Natural killer cell (primary cell): ENCODE measurements around the gene STAM2. TPM values are rescaled to one million over a fixed set of nuclear protein-coding genes. Genes with fewer than 3 reads are reported as not detected.

ENCODE experiments used
- ATAC-seq, 3 donors: fragments of 150-1000 bp in 2 of 3; fragments of 200-7000 bp in 1 of 3; cut with Tn5 transposase; 1 replicate in 1 of 3; 2 replicates in 2 of 3; pipeline ENCODE4 v1.10.0; 2021; ENCODE audit warnings: mild to moderate bottlenecking in 2 of 3, moderate library complexity in 2 of 3
- DNase-seq, 2 donors: peaks; one replicate each; pipeline versions ENCODE4 v3.0.0 to v3.0.0-alpha.2; 2013 to 2021; ENCODE audit warnings: mixed read lengths in 1 of 2
- H3K27ac ChIP-seq: one replicate; pipeline ENCODE4 v1.5.1; 2013; ENCODE audit warnings: mild to moderate bottlenecking, low read length
- H3K27me3 ChIP-seq: one replicate; pipeline ENCODE4 v1.6.1; 2013; ENCODE audit warnings: low read length; ENCODE audit not compliant: control insufficient read depth, insufficient read depth
- H3K36me3 ChIP-seq: one replicate; pipeline ENCODE4 v1.6.1; 2013; ENCODE audit warnings: low read length; ENCODE audit not compliant: control insufficient read depth, insufficient read depth
- H3K4me1 ChIP-seq: one replicate; pipeline ENCODE4 v1.6.1; 2013; ENCODE audit warnings: low read length; ENCODE audit not compliant: control insufficient read depth, insufficient read depth
- H3K4me3 ChIP-seq: one replicate; pipeline ENCODE4 v1.5.1; 2013; ENCODE audit warnings: low read length
- H3K9me3 ChIP-seq: one replicate; pipeline ENCODE4 v1.6.1; 2013; ENCODE audit warnings: low read length; ENCODE audit not compliant: control insufficient read depth, insufficient read depth
- H3K27ac Mint-ChIP-seq, 2 donors: one replicate each; pipeline ENCODE4 v1.8.0; 2022; ENCODE audit warnings: mild to moderate bottlenecking in 2 of 2, mixed read lengths in 2 of 2, moderate library complexity in 1 of 2
- H3K27me3 Mint-ChIP-seq, 2 donors: one replicate each; pipeline ENCODE4 v1.8.0; 2022; ENCODE audit warnings: low read depth in 2 of 2, mixed read lengths in 2 of 2
- H3K36me3 Mint-ChIP-seq: one replicate; pipeline ENCODE4 v1.8.0; 2022; ENCODE audit warnings: mixed read lengths
- H3K4me1 Mint-ChIP-seq, 2 donors: one replicate each; pipeline ENCODE4 v1.8.0; 2022; ENCODE audit warnings: mixed read lengths in 2 of 2
- H3K4me3 Mint-ChIP-seq: one replicate; pipeline ENCODE4 v1.8.0; 2022; ENCODE audit warnings: mild to moderate bottlenecking, moderate library complexity, mixed read lengths
- H3K9me3 Mint-ChIP-seq, 2 donors: one replicate each; pipeline ENCODE4 v1.8.0; 2022; ENCODE audit warnings: mixed read lengths in 2 of 2
- WGBS: methylation state at CpG from one replicate; pipeline ENCODE4 v1.1.7; 2013; ENCODE audit warnings: missing lambda C conversion rate; ENCODE audit not compliant: insufficient coverage; 5-methylcytosine and 5-hydroxymethylcytosine counted together
- intact Hi-C: fragments of 100-400 bp; cut with micrococcal nuclease; formaldehyde crosslinking; loops from one replicate; pipeline ENCODE4 v1.14.2; 2022
- total RNA-seq, 4 donors: library from RNA; stranded (reverse); fragments of 120-200 nt in 1 of 4; gene quantifications; one replicate each; pipeline versions ENCODE4 v1.2.3 to v1.2.4, GENCODE V29; 2013 to 2022
- TF ChIP-seq, protein P1 (sequence below): fragments of 200-600 bp; IDR thresholded peaks from one replicate; pipeline ENCODE4 v1.8.0; 2022; ENCODE audit warnings: antibody characterized with exemption

The STAM2 gene
- total RNA-seq, 3 donors from 2014 or later (not counting 1 experiment from before 2014, with no cell fraction given): 18.7 to 23.1 (median 19.2) TPM

DNA sequence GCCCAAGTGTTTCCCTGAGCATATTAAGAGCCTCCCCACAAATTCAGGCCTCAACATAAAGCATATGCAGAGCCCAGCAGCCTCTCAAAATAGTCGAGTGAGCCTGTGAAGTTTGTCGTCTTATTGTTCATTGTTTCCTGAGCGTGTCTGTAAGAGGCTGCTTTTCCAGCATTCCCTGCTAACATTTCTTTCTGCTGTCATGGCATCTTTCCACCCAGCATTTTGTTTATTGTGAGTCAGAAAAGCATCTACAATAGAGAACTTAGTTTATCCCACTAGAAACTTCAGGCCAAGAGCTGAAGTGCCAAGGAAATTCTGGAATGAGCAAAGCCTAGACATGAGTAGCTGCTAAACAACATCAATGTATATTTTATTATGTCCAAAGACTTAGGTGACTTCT lies 46.3 kb upstream of the STAM2 start:
- DNase-seq (no peak), ATAC-seq (no peak)
- Mint-ChIP-seq H3K27ac (no peak overlapping the region), H3K27me3 (peaks cover 2 to 21% of the 10 kb centered on the region in 2 donors), H3K9me3 (no peaks in the 10 kb centered on the region), H3K36me3 (no peaks in the 10 kb centered on the region), H3K4me1 (no peaks in the 10 kb centered on the region), H3K4me3 (no peak overlapping the region)
- H3K27me3 ChIP-seq: no peaks in the 10 kb centered on the region
- no peak overlapping the region for H3K4me3 ChIP-seq
- TF ChIP-seq, protein P1, sequence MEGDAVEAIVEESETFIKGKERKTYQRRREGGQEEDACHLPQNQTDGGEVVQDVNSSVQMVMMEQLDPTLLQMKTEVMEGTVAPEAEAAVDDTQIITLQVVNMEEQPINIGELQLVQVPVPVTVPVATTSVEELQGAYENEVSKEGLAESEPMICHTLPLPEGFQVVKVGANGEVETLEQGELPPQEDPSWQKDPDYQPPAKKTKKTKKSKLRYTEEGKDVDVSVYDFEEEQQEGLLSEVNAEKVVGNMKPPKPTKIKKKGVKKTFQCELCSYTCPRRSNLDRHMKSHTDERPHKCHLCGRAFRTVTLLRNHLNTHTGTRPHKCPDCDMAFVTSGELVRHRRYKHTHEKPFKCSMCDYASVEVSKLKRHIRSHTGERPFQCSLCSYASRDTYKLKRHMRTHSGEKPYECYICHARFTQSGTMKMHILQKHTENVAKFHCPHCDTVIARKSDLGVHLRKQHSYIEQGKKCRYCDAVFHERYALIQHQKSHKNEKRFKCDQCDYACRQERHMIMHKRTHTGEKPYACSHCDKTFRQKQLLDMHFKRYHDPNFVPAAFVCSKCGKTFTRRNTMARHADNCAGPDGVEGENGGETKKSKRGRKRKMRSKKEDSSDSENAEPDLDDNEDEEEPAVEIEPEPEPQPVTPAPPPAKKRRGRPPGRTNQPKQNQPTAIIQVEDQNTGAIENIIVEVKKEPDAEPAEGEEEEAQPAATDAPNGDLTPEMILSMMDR: no peak
- H3K4me1 ChIP-seq: no peaks in the 10 kb centered on the region
- H3K27ac ChIP-seq: no peak overlapping the region
- intact Hi-C loops: no loop called here
- no peaks in the 10 kb centered on the region for H3K9me3 ChIP-seq
- no peaks in the 10 kb centered on the region for H3K36me3 ChIP-seq
- WGBS: 92% methylated on average over 2 of the region's 3 CpGs

DNA sequence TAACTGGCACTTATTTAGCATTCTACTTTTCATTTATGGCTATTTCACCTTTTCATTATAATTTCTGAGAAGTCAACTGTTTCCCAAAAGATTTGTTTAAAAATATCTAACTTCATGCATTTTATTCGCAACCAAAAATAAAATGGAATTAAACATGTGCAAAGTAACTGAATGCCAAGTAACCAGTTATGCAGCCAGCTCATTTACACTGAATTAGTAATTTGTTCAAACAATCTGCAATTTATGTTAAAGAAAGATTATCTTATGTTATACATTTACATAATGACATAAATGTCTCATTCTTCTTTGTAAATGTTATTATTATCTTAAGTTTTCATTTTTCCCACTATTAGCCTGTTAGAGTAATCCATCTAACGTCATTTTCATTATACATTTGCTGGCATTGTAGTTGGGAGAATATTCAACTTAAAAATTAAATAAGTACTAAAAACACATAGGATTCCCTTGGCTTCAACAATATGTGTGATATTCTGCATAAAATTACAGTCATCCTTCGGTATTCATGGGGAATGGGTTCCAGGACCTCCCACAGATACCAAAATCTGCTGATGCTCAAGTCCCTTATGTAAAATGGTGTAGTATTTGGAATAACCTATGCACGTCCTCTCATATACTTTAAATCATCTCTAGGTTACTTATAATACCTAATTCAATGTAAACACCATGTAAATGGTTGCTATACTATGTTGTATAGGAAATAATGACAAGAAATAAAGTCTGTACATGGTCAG lies 43.7 kb upstream of the STAM2 start:
- no peaks in the 10 kb centered on the region for H3K9me3 Mint-ChIP-seq

DNA sequence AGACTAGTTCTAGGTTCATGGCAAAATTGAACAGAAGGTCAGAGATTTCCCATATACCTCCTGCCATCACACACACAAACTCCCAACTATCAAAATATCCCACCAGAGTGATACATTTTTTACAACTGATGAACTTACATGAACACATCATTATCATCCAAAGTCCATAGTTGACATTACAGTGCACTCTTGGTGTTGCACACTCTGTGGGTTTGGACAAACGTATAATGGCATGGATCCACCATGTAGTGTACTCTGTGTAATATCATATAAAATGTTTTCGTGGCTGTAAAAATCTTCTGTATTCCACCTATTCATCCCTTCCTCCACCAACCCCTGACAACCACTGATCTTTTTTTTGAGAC lies 25.9 kb upstream of the STAM2 start:
- Histone ChIP-seq H3K9me3 (no peaks in the 10 kb centered on the region), H3K4me3 (no peak overlapping the region), H3K27ac (no peak overlapping the region), H3K36me3 (no peaks in the 10 kb centered on the region), H3K4me1 (no peaks in the 10 kb centered on the region), H3K27me3 (no peaks in the 10 kb centered on the region)
- ATAC-seq (no peak), DNase-seq (no peak)
- intact Hi-C loops: no loop called here
- Mint-ChIP-seq H3K27ac (no peak overlapping the region), H3K27me3 (peaks cover 3 to 34% of the 10 kb centered on the region in 2 donors), H3K9me3 (no peaks in the 10 kb centered on the region), H3K4me1 (no peaks in the 10 kb centered on the region), H3K36me3 (no peaks in the 10 kb centered on the region), H3K4me3 (no peak overlapping the region)
- TF ChIP-seq, protein P1: no peak
- WGBS: 96% methylated on average over 2 of the region's 2 CpGs

More for the DNA sequence above, 43.7 kb upstream of the STAM2 start:
- Histone ChIP-seq H3K9me3 (no peaks in the 10 kb centered on the region), H3K4me1 (no peaks in the 10 kb centered on the region), H3K36me3 (no peaks in the 10 kb centered on the region), H3K27ac (no peak overlapping the region), H3K4me3 (no peak overlapping the region), H3K27me3 (no peaks in the 10 kb centered on the region)
- Mint-ChIP-seq H3K4me1 (no peaks in the 10 kb centered on the region), H3K27me3 (peaks cover 0 to 5% of the 10 kb centered on the region in 2 donors), H3K27ac (no peak overlapping the region), H3K4me3 (no peak overlapping the region), H3K36me3 (no peaks in the 10 kb centered on the region)
- TF ChIP-seq, protein P1: no peak
- DNase-seq: no peak
- ATAC-seq: no peak
- intact Hi-C loops: no loop called here
- no CpG with 5 or more reads among the region's 4 CpGs for WGBS
